ENCODE measurements around the gene ADAMTS2. TPM values are rescaled to one million over a fixed set of nuclear protein-coding genes. Genes with fewer than 3 reads are reported as not detected.

Gene ADAMTS2
- total and polyA plus RNA-seq, 2 experiments from 2014 or later: 62.0 to 132 TPM

- H3K36me3 ChIP-seq (ENCODE audit: low read depth): no peaks in the 10 kb centered on the region
- no peak overlapping the region for H3K9ac ChIP-seq
- in situ Hi-C loops (cut with MboI): no loop called here
- no peaks in the 10 kb centered on the region for H3K9me3 ChIP-seq (ENCODE audit: low read depth)
- H3K4me3 ChIP-seq: no peak overlapping the region
- no peak overlapping the region for H3K4me2 ChIP-seq (ENCODE audit: unreplicated experiment)
- H3F3A ChIP-seq (ENCODE audit: insufficient read depth): no peaks in the 10 kb centered on the region
- H3K79me2 ChIP-seq (ENCODE audit: insufficient read depth): peaks cover 90% of the 10 kb centered on the region
- H3K27me3 ChIP-seq (replicated peaks; ENCODE audit: insufficient read depth): no peaks in the 10 kb centered on the region
- no peak for DNase-seq
- no peak overlapping the region for H3K27ac ChIP-seq
- no peaks in the 10 kb centered on the region for H4K20me1 ChIP-seq (ENCODE audit: insufficient read depth)
- H3K9me2 ChIP-seq (ENCODE audit: insufficient read depth): no peaks in the 10 kb centered on the region
- no peak overlapping the region for H2AFZ ChIP-seq
- 73 to 83% methylated on average over 6 of the region's 6 CpGs for WGBS, 2 experiments (ENCODE audit: low coverage in 1 of 2, low lambda C conversion rate in 2 of 2, missing lambda C conversion rate in 2 of 2)
- TF ChIP-seq EZH2phosphoT487 (IDR thresholded peaks at IDR 0.05; ENCODE audit: insufficient read depth, low read depth): no peak
- TF ChIP-seq EZH2 (IDR thresholded peaks at IDR 0.05; ENCODE audit: insufficient read depth, poor library complexity, severe bottlenecking): no peak
- H3K4me1 ChIP-seq (ENCODE audit: insufficient read depth): peaks cover 29% of the 10 kb centered on the region
Observed at GRCh38 chr5:179316982-179317381, 28.3 kb downstream of the ADAMTS2 start.

DNA sequence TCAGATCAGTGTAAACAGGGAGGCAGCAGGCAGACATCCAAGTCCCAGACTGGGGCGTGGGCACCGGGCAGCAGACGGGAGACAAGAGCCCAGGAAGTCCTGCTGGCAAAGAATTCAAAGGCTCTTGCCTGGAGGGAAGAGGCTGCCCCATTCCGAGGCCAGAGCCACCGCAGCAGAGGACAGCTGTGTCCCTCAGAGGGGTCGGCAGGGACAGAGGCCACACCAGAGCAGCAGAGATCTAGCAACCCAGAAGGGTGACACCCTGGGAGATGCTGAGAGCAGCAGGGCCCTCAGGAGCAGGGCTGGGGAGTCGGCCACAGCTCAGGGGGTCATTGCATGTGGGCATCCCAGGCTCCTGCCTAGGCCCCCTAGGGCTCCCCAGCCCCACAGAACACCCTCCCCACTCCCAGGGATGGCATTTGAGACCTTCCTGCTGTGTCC is 29.1 kb downstream of the ADAMTS2 start:
- DNase-seq: no peak
- 81 to 85% methylated on average over 7 of the region's 7 CpGs for WGBS, 2 experiments (ENCODE audit: low coverage in 1 of 2, low lambda C conversion rate in 2 of 2, missing lambda C conversion rate in 2 of 2)

GRCh38 chr5:179315356-179315890 is 29.8 kb downstream of the ADAMTS2 start:
- Histone ChIP-seq H3K4me1 (ENCODE audit: insufficient read depth) (peaks cover 26% of the 10 kb centered on the region), H3K27me3 (replicated peaks; ENCODE audit: insufficient read depth) (no peaks in the 10 kb centered on the region), H3K27ac (peak overlapping the region; percentile 94), H3K9me2 (ENCODE audit: insufficient read depth) (no peaks in the 10 kb centered on the region), H3K36me3 (ENCODE audit: low read depth) (no peaks in the 10 kb centered on the region), H3F3A (ENCODE audit: insufficient read depth) (no peaks in the 10 kb centered on the region), H3K79me2 (ENCODE audit: insufficient read depth) (peaks cover 91% of the 10 kb centered on the region), H3K9me3 (ENCODE audit: low read depth) (no peaks in the 10 kb centered on the region), H2AFZ (0 out of 2 replicates have a peak overlapping the region, but pooled peaks have one; percentile 11), H3K4me2 (ENCODE audit: unreplicated experiment) (no peak overlapping the region), H4K20me1 (ENCODE audit: insufficient read depth) (no peaks in the 10 kb centered on the region), H3K4me3 (no peak overlapping the region), H3K9ac (peak overlapping the region; percentile 96)
- no peak for TF ChIP-seq EZH2 (IDR thresholded peaks at IDR 0.05; ENCODE audit: insufficient read depth, poor library complexity, severe bottlenecking)
- no peak for TF ChIP-seq EZH2phosphoT487 (IDR thresholded peaks at IDR 0.05; ENCODE audit: insufficient read depth, low read depth)
- no peak for DNase-seq
- in situ Hi-C loops (cut with MboI): no loop called here
- 71 to 77% methylated on average over 15 of the region's 16 CpGs for WGBS, 2 experiments (ENCODE audit: low coverage in 1 of 2, low lambda C conversion rate in 2 of 2, missing lambda C conversion rate in 2 of 2)

More for the DNA sequence above, 29.1 kb downstream of the ADAMTS2 start:
- Histone ChIP-seq H3K79me2 (ENCODE audit: insufficient read depth) (peaks cover 91% of the 10 kb centered on the region), H3K4me1 (ENCODE audit: insufficient read depth) (peaks cover 26% of the 10 kb centered on the region), H3K27me3 (replicated peaks; ENCODE audit: insufficient read depth) (no peaks in the 10 kb centered on the region), H3K27ac (no peak overlapping the region), H3K4me3 (no peak overlapping the region), H3K9ac (no peak overlapping the region), H3F3A (ENCODE audit: insufficient read depth) (no peaks in the 10 kb centered on the region), H3K36me3 (ENCODE audit: low read depth) (no peaks in the 10 kb centered on the region), H3K9me3 (ENCODE audit: low read depth) (no peaks in the 10 kb centered on the region), H2AFZ (no peak overlapping the region), H4K20me1 (ENCODE audit: insufficient read depth) (no peaks in the 10 kb centered on the region), H3K9me2 (ENCODE audit: insufficient read depth) (no peaks in the 10 kb centered on the region), H3K4me2 (ENCODE audit: unreplicated experiment) (no peak overlapping the region)
- in situ Hi-C loops (cut with MboI): no loop called here
- TF ChIP-seq EZH2phosphoT487 (IDR thresholded peaks at IDR 0.05; ENCODE audit: insufficient read depth, low read depth): no peak
- no peak for TF ChIP-seq EZH2 (IDR thresholded peaks at IDR 0.05; ENCODE audit: insufficient read depth, poor library complexity, severe bottlenecking)

DNA sequence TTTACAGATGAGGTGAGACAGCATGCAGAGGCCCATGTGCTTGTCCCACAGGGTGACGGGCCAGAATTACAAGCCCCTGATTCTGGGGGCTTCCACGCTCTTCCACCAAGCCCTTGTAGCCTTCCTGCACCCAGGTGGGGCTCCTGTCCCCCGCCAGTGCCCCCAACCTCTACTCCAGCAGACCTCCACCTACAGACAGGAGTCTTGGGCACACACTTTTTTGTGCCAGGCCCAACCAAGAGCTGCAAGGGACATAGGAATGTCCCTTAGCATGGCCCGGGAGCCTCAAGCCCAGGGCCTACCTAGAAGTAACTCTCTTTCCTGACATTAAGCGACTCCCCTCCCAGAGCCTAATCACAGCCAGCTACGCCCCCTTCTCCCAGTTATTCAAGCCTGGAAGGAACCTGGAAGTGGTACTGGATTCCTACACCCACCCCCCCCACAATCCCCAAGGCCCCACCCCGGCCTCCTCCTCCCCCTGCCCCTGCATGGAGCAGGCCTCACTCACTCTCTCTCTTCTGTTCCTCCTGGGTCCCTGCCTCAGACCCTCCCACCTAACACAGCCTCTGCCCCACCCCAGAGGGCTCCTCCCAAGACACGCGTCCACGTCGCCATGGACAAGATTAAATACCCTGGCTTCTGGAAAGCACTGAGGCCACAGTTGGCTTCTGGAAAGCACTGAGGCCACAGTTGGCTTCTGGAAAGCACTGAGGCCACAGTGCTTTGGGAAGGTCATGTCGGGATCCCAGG is 30.5 kb downstream of the ADAMTS2 start:
- Histone ChIP-seq H3K9ac (peak overlapping the region; percentile 96), H3K36me3 (ENCODE audit: low read depth) (no peaks in the 10 kb centered on the region), H4K20me1 (ENCODE audit: insufficient read depth) (no peaks in the 10 kb centered on the region), H3K9me3 (ENCODE audit: low read depth) (no peaks in the 10 kb centered on the region), H3K27ac (peak overlapping the region; percentile 94), H3K4me2 (ENCODE audit: unreplicated experiment) (peak overlapping the region; percentile 63), H3K27me3 (replicated peaks; ENCODE audit: insufficient read depth) (no peaks in the 10 kb centered on the region), H3K9me2 (ENCODE audit: insufficient read depth) (no peaks in the 10 kb centered on the region), H3F3A (ENCODE audit: insufficient read depth) (no peaks in the 10 kb centered on the region), H2AFZ (0 out of 2 replicates have a peak overlapping the region, but pooled peaks have one; percentile 11), H3K4me3 (0 out of 2 replicates have a peak overlapping the region, but pooled peaks have one; percentile 34), H3K4me1 (ENCODE audit: insufficient read depth) (peaks cover 20% of the 10 kb centered on the region), H3K79me2 (ENCODE audit: insufficient read depth) (peaks cover 91% of the 10 kb centered on the region)
- in situ Hi-C loops (cut with MboI): no loop called here
- WGBS, 2 experiments (ENCODE audit: low coverage in 1 of 2, low lambda C conversion rate in 2 of 2, missing lambda C conversion rate in 2 of 2): 40 to 53% methylated on average over 11 to 12 of the region's 12 CpGs
- peak; percentile 45 for DNase-seq
- TF ChIP-seq EZH2 (IDR thresholded peaks at IDR 0.05; ENCODE audit: insufficient read depth, poor library complexity, severe bottlenecking) (no peak), EZH2phosphoT487 (IDR thresholded peaks at IDR 0.05; ENCODE audit: insufficient read depth, low read depth) (no peak)
